NCI-H345 (cell line): ENCODE data around the gene E2F2.

Source experiments
- DNase-seq: peaks from one replicate; lab custom pipeline; 2025; lab: John Stamatoyannopoulos, UW

E2F2 gene

DNA sequence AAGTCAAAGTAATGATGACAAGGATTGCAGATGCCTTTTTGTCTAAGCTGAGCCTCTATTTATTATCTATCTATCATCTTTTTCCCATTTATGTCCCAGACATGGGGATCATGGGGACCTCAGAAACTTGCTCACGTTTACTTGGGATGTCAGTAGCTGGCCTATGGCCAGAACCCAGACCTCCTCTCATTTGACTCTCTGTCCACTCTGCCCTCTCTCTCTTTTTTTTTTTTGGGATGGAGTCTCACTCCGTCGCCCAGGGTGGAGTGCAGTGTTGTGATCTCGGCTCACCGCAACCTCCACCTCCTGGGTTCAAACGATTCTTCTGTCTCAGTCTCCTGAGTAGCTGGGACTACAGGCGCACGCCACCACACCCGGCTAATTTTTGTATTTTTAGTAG is 32.0 kb upstream of the E2F2 start:
- DNase-seq: no peak

DNA sequence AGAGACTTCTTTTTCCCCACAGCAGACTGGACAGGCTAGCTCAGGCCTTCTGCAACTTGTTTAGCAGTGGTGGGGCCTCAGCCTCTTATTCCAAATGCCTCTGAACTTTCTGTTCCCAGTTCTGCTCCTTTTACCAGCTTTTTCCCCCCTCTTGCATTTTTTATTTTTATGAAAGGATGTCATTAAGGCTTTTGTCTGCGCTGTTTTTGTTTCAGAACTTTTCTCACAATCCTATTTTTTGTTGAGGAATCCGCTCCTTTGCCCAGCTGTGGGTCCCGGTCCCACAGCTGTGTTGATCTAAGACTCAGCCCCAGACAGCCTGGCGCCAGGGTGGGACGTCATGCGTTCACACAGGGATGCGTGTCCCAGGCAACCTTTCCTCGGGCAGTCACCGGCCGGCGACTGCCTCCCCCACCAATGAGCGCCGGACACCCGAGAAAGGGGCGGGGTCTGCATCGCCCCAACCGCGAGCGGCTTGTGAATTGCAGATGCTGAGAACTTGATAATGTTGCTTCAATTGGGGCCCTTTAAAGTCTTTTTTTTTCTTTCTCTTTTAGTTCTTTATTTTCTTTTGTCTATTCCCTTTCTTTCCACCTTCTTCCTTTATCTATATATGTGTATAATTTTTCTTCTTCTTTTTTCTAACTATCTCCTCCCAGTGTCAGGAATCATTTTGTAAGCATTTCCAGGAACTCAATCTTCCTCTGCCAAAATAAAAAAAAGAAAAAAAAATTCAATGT is 31.3 kb upstream of the E2F2 start:
- DNase-seq: peak; percentile 94

DNA sequence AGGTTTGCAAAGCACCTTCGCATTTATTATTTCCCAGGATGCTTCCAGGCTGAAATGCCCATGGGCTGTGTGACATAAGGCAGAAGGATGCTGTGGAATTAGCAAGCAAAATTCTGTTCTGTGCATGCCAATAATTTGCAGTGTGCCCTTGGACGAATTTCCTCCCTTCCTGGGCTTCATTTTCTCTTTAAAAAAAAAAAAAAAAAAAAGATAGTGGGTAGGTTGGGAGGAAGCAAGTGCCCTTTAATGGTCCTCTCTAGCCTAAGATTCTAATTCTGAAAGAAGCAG is 30.7 kb upstream of the E2F2 start:
- DNase-seq: no peak

DNA sequence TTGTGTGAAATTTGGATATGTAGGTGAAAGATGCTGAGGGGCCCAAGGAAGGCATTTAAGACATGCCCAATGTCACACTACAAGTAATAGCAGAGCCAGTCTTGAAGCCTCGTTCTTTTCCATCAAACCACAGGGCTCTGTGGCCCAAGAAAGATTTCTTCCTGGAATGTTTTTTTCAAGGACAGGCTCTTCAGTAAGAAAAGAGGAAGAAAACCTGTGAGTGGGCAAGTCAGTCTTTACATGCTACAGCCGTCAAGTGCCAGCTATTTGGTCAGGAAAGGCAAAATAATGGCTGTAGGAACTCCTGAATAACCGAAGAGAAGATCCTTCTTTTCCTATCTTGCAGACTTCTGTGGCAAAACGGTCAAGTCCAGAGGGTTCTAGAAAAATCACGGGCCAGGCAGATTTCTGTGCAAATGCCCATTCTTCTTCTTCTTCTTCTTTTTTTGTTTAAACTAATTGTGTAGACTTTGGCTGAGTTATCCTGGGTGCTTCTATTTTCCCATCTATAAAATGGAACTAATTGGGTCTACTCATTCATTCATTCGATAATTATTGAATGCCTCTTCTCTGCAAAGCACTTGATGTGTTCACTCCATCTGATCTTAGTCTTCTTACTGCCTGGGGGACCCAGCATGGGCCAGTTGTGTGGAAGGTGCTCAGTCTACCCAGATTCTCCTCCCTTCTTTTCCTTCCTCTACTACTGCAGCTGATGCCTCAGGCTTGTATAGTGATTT is 30.2 kb upstream of the E2F2 start:
- no peak for DNase-seq

DNA sequence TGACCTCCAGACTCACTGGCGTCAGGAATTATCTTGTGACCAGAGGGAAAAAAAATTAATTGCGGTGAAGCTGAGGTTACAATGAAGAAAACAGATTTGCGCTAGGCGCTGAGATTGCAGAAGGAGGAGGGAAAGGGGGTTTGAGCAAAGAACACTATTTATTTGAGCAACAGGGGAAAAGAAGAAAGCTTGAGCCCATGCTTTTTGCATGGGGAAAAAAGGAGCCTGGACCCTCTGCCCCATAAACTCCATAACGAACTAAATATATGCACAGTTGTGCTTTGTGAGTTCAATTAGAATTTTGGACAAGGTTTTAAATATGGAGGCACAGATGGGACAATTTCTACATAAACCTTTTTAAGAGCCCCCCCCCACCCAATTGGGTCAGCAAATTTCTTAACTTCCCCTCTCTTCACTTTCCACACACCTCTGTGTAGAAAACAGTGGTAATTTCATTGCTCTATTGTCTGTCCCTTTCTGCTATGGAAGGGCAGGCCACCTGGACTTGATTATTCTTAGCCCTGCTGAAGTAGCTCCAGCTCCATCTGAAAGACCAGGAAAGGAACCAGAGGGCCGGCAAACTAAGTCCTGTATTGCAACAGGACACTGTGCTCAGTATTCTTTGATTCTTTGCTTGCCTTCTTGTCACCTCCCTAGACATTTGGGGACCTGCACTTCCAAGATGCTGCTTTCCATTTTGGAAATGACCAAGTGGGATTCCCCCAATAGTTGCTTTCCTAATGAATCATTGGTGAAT is 29.1 kb upstream of the E2F2 start:
- no peak for DNase-seq

DNA sequence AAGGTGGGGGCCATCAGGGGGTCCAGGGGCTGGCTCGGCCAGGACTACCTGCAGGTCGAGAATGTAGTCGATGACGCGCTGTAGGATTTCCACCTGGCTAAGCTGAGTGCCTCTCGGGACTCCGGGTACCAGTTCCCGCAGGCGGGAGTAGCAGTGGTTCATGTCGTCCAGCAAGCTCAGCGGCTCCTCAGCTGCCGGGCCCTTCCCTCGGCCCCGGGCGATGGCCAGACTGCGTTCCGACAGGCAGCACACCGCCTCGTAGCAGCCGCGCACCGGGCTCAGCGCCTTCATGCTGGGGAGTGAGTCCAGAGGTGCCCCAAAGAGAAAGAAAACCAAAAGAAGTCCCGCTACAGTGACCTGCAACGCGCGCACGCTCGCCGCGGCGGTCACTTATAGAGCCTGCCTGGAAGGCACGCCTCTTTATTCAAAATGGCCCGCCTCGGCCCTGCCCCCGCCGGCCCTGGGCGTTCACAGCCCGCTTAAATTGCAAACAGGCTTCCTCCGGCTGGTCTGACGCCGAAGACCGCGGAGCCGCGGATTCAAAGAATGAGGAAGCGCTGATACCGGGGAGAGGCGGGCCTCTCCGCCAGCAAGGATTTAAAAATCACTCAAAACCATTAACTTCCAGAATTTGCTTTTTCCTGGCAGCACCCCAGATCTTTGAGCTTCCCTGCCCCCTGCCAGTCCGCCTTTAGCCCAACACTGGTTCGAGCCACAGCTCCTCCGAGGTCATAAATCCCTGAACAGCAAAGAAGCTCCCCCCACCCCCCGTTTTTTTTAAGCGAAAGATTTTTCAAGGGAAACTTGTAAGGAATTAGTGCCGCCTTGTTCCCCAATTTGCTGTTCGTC is 28.3 kb upstream of the E2F2 start, which contains the start of gene ID3:
Gene ID3, minus strand, starts transcription at position 366 of the 849 bp plus-strand sequence. Its CDS starts 75 bp downstream, at position 291.
- DNase-seq: peak; percentile 94

DNA sequence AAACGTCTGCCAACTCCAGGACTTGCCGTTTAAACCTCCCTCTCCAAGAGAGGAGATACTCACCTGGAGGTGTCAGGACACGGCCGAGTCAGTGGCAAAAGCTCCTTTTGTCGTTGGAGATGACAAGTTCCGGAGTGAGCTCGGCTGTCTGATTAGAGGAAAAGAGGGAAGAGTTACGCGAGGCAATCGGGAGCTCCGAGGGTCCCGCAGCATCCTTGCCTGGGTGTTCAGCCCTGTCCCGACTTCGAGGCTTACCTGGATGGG is 27.8 kb upstream of the E2F2 start:
- DNase-seq: no peak

DNA sequence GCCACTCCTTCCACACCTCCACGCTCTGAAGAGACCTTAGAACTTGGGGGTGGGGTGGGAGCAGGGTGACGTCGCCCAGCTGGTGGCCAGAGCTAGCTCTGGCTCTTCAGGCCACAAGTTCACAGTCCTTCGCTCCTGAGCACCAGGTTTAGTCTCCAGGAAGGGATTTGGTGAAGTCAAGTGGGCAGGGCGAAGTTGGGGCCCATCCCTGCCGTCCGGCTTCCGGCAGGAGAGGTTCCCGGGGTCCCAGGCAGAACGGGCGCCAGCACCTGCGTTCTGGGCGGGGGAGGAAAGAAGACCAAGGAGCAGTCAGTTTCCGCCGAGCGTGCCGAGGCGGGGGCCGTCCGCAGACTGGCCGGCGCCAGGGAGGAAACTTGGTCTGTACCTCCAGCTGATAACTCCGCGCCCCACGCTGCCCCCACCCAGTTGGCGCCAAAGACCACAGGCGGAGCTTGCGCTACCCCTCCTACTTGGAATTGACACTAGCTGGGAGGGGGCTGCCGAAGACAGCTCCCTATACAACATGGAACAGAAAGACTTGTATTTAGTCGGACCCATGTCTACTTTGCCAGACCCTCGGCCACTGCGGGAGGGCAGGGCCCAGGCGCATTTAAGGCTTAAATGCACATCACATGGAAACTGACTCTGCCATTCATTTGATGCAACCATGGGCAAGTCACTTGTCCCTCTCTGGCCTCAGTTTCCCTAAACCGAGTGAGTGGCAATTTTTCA is 27.3 kb upstream of the E2F2 start:
- DNase-seq: peak; percentile 23

DNA sequence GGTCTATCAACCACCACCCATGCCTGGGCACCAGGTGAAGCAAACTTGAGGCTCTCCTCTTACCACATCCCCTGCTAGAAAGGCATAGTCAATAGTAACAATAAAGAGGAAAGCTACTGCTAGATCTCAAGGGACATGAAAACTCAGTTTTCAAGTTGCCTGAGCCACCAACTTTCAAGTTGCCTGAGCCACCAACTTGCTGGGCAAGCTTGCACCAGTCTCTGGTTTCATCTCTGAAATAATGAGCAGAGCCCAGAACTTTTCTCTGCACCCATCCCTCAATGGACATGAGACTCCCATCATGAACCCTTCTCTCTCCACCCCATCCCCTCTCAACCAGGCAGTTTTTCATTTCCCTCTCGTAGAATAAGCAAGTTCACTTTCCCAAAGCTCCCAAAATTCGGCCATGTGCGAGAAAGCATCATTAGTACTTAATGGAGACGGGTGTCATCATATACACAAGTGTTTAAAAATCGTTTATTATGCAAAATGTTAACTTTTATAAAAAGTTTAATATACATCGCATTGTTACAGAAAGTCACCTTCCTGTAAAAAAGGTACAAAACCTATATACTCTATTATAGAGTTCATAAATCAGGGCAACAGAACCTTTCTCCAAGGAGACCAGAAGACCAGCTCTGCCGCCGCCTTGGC is 26.6 kb upstream of the E2F2 start:
- no peak for DNase-seq

DNA sequence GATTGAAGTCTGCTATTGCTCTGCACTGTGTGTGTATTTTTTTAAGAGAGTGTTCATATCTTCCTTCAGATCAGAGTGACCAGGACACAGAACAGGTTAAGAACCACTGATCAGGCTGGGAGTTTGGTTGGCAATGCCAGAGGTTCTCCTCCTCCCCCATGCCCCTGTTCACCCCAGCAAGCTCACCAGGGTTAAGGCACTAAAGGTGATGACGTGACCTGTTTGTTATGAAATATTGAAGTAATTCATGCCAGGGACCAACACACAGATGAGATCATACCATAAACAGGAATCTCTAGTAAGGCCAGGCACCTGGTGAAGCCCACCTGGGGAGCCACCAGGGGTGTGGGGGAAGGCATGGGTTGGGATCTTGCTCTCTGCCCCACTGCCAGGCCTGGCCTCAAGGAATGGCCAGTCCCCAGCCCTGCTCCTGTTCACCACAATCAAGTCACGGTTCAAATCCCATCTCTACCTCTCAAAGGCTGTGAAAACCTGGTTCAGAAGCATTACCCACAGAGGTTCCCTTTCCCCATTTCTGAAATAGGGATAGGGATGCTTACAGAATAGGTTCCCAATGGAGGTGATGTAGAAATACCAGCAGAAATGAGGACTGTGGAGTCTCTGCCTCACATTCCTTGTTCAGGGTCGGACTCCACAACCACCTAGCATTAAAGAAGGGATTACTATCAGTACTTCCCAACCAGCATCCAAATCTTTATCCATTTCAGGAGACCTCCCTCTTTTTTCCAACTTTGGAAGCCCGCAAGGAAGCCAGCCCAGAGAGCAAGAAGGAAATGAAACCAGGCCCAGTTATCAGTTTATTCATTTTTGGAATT is 25.8 kb upstream of the E2F2 start:
- DNase-seq: no peak

DNA sequence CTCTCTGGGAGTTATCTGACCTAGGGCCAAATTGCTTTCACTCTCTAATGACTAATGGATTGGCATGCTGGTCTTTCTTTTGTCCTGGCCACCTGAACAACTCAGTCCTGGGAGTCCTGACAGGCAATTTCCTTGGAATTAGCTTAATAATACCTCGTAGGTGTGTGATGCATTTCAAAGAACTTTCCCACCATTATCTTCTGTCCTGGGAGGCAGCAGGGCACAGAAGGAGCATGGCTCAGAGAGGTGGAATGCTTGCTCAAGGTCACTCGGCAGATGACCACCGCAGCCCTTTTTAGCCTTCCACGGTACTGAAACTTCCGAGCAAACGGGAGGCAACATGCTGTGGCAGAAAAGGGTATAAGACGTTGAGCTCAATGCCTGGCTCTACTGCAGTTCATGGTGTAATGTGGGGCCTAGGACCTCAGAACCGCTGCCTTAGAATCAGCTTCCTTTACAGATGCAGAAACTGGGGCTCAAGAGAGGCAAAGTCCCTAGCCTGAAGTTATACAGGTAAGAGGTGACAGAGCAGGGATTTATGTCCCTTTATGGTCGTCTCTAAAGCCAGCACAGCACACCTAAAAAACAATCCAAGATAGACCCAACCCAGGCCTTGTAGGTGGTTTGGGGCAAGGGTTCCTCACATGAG is 25.1 kb upstream of the E2F2 start:
- DNase-seq: no peak

DNA sequence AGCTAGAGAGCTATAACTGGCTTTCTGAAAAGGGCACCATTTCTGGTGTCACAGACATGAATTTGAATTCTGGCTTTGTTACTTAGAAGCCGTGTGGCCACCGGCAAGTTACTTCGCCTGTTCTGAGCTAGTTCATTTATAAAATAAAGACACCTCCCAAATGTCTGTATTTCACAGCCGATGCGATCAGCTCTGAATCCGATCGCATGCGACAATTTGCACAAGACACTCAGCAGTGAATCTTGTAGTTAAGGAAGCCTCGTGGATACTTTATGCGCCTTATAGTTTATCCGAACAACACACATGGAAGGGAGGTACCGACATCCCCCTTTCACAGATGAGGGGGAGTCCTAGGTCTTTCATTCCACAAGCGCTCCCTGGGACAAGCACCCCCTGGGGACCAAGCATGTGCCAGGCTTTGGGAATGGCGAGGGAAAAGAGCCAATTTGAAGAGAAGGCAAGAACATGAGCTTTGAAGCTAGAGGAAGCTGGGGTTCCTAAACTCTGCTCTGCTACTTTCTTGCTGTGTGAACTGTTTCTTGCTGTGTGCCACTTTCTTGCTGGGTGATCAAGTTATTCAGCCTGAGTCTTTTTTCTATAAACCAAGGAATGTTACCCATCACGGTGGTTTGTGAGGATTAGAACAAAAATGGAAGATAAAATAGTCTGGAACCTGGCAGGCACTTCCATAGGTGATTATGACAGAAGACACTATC is 24.4 kb upstream of the E2F2 start:
- DNase-seq: no peak

DNA sequence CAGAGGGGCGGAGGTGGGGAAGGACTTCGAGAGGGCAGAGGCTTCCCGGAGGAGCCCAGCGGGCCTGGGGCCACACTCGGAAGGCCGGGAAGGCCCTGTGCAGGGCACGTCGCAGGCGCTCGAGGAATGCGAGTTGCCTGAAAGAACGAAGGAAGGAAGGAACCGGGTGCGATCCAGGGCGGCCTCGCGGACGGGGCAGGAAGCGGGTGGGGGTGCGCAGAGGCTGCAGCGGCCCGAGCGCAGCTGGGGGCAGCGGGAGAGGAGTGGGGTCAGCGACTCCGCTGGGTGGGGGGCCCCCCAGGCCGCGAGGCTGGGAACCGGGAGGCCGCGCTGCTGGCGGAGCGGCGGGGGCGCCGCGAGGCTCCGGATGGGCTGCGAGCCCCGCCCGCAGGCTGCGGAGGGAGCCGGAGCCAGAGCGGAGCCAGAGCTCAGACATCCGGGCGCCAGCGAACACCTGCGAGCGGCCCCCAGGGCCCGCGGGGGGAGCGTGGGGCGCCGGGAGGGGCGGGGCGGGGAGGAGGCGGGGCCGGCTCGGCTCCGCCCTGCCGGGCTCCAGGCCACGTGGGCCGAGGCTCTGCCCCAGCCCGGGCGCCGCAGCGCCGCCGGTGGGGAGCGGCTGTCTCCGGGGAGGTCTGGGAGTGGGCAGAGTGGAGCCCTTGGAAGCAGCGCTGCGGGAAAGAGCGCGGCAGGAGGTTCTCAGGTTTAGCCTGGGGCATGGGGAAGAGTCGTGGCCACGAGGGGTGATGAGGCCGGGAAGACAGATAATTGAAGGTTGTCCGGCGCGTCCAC is 23.6 kb upstream of the E2F2 start:
- DNase-seq: peak; percentile 92

DNA sequence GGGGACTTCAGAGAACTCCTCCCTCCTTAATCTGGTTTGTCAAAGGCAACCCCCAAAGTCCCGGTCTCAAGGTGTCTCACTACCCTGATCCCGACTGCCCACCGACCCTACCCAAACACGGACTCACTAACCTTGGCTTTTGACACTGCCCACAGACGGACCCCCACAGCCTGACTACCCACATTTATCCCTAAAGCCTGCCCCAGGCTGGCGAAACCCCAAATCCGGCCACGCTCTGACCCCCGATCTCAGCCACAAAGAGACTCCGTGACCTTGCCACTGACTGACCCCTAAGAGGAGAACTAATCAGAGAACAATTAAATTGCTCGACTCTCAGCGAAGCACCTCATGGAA is 23.1 kb upstream of the E2F2 start:
- DNase-seq: no peak

DNA sequence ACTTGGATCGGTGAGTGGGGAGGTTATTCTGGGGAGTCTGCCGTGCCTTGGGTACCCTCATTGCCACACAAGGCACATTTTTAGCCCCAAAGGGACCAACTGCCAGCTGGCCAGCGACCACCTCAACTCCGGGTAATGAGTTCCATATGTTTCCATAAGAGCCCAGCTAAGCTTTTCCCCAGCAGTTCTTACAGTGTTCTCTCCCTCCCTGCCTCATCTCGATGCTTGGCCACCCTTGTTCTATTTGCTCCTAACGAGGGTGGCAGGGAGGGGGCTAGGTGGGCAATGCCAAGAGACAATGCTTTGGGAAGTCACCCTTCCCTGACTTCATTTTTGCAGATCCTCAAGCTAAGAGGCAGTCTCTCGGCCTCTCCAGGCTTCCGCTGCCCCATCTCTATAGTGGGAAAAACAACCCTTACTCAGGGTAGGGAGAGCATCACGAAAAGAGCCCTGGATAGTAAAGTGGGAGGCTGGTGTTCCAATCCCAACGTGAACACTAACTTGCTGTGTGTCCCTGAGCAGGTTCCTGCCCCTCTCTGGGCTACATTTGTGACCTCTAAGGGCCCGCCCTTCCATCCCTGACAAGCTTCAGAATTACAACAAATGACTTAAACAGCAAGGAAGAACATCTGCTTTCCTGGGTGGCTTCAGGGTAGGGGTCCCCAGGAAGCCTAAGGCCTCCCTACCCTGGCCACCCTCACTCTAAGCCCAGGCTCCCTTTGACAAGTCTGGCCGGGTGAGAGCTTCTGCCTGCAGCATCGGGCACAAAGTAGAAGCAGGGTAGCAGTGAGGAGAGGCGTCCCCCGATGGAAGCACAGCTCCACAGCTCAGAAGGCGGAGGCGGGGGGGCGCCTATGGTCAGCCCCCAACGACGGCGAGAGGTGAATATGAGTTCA is 22.4 kb upstream of the E2F2 start:
- DNase-seq: no peak

DNA sequence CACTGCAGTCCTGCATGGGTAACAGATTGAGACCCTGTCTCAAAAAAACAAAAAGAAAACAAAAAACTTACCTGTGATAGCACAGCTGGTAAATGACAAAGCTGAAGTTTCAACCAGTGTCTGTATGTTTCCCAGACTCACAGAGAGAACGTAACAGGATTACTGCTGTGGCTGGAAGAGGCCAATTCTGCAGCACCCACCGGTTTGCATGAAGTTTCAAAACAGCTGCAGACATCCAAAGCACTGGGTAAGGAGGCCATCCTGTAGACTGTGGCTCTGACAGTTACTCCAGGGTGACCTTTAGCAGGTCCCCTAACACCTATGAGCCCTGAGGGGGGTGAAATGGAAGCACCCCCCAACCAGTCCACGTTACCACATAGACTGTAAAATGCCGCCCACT is 20.8 kb upstream of the E2F2 start:
- no peak for DNase-seq

DNA sequence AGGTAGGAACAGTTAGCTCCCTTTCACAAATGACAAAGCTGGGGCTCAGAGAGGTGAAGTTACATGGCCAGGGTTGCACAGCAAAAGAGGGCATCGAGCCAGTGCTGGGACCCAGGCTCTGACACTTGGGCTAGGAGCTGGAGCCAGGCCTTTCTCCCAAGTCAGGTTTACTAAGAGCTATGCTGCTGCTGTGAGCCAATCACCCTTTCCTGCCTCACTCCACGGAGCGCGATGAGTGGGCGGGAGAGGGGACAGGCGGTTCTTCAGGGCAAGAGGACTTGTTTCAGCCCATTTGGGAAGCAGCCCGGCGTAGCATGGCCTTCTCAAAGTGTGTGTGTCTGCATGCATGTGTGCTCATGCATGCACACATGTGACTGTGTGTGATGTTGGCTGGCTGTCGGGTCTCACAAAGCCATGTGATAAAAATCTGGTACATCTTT is 17.7 kb upstream of the E2F2 start:
- DNase-seq: no peak
